ENCODE data around the gene TAX1BP3.

TAX1BP3 gene

DNA sequence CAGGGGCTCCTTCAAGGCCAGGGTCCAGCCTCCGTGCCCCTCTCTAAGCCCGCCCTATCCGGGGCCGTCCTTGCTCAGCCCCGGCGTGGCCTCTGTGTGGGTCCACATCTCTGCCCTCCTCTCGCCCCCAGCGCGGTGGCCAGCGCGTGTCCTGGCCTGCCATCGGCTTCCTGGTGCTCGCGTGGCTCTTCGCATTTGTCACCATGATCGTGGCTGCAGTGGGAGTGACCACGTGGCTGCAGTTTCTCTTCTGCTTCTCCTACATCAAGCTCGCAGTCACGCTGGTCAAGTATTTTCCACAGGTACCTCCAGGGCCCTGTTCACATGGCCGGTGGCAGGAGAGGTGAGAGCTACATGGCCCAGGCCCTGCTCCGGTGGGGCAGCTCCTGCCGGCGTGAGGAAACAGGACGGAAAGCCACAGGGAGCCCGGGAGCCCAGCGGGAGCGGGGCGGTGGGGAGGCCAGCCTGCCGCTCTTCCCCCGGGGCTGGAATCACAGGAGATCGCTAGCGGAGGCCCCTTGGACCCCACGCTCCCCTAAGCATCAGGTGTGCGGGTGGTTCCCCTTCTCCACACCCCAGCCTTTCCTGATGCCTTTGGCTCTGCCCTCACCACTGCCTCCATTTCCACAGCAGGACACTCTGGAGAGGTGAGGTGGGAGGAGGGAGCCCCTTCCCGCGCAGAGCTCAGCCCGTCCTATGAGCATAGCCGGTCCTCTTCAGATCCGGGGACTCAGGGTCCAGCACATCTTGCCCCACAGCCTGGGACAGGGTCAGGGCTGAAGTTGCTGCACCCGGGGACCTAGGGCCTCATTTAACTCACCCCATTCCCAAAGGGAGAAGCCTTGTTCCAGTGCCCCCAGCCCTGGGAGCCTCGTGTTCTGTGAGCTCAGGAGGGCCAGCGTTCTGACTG, 10.2 kb downstream of the TAX1BP3 start:
- DNase-seq: no peak

DNA sequence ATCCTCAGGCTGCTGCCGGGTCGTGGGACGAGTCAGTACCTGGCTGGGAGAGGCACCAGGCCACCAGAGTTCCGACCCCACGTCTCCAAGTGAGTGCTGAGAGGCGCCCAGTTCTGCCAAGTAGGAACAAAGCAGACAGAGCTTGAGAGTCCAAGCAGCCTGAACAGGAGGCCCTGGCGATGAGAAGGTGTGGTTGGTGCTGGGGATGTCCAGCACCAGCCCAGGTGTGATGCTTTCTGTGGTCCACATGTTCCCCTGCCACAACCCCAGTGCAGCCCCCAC, 10.8 kb downstream of the TAX1BP3 start:
- DNase-seq: no peak

DNA sequence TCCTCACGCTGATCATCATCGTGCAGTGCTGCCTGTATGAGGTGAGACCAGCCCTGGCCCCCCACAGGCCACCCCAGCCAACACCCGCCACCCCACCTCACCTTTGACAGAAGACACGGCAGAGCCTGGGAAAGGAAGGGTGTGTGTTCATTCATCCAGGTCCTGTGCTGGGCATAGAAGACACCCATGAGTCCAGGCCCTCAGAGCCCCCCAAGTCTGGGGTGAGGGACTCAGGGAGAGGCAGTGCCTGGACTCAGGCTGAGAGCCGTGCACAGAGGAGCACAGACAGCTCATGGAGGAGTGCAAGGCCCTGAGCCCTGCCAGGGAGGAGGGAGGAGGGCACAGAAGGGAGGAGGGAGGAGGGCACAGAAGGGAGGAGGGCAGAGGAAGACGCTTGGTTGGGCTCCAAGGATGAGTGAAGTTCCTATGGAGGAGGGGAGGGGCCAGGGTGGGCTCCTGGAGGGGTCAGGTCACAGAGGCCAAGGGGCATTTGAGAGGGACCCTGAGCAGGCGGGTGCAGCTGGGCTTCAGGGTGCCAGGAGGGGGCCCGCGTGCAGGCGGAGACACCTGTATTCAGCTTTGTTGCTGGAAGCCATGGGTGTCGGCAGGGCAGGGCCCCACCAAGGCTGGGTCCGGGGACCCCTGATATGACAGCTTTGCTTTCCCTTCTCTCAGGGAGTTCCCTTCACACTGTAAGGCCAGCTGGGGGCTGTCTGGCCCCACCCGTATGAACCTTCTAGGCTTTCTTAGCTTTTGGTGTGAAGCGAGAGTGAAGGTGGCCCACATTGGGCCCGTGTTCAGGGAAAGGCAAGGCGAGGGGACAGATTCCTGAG, 11.4 kb downstream of the TAX1BP3 start:
- DNase-seq: no peak

DNA sequence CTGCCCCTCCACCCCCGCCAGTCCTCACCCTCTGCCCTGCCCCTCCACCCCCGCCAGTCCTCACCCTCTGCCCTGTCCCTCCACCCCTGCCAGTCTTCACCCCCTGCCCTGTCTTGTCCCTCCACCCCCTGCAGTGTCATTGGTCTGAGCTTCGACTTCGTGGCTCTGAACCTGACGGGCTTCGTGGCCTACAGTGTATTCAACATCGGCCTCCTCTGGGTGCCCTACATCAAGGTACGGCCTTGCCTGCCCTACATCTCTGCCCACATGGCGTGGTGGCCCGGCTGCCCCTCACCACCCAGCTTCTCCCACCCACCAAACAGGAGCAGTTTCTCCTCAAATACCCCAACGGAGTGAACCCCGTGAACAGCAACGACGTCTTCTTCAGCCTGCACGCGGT, 12.0 kb downstream of the TAX1BP3 start:
- no peak for DNase-seq

DNA sequence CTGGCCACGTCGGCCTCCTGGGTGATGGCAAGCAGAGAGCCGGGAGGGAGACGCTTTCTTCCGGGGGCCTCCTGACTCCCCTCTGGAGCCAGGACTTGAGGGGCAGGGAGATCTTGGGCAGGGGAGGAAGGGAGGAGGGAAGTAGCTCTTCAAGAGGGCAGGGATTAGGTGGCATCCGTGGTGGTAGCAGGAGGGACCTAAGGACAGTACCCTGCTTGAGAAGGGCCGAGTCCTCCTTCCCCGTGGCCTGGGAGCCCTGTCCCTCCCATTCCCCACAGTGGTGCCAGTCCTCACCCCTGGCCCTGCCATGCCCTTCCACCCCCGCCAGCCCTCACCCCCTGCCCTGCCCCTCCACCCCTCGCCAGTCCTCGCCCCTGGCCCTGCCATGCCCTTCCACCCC, 12.6 kb downstream of the TAX1BP3 start:
- DNase-seq: no peak

DNA sequence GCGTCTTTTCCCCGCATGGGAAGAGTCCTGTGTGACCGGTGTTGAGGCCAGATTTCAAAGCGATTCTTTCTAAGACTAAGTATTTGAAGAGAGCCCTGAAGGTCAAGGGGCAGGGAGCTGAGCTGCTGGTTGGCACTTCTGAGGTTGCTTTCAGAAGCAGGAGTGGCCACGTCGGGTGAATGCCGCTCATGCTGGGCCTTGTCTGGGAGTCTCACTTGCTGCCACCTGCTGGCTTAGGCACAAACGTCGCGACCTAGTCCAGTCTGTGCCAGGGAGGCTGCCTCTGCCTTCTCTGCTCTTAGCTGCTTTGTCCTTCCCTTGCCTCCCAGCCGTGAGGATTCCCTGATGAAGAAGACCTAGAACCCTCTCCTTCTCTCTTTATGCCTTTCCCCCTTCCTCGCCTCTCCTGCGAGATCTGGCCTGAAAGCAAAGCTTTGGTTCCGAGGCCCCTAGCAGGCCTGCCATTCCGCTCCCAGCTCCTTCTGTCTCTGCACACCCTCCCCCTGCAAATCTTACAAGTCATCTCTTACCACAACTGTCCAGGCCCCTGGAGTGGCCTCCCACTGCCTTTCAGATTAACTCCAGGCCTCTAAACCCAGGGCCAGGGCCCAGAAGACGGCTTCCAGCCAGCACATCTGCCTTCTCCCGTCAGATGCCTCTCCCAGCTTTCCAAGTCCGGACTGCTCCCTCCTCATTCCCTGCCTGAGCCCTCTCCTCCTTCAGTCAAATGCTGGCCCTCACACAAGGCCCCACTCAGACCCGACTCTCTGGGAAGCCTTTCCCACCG, 20.4 kb downstream of the TAX1BP3 start:
- DNase-seq: peak; percentile 23

DNA sequence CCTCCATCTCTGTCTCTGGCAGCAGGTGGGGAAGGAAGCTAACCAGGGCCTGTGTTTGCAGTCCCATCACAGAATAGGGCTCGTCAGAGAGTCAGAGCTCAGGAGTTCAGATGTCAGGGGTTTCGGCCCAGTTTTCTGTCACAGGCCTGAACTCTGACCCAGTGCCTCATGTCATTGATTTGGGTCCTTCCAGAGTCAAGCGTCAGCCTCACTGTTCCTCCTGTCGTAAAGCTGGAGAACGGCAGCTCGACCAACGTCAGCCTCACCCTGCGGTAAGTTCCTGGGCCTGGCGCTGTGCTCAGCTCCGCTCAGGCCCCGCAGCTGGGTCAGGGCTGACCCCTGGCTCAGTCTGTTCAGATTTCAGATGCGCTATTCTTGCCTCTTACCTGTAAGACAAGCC, 21.1 kb downstream of the TAX1BP3 start:
- DNase-seq: no peak

DNA sequence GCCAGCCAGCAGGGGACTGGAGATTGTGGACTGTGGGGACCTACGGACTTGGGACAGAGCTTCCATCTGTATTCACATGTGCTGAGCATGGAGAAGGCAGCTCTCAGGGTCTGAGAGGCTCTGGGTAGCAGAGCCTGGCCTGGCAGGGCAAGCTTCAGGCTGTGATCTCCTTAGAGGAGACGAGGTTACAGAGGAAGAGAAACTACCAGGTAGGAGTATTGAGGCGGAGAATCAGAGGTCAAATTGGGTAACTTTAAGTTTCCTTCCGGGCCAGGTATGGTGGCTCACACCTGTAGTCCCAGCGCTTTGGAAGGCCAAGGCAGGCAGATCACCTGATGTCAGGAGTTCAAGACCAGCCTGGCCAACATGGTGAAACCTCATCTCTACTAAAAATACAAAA, 23.1 kb downstream of the TAX1BP3 start:
- DNase-seq: no peak

DNA sequence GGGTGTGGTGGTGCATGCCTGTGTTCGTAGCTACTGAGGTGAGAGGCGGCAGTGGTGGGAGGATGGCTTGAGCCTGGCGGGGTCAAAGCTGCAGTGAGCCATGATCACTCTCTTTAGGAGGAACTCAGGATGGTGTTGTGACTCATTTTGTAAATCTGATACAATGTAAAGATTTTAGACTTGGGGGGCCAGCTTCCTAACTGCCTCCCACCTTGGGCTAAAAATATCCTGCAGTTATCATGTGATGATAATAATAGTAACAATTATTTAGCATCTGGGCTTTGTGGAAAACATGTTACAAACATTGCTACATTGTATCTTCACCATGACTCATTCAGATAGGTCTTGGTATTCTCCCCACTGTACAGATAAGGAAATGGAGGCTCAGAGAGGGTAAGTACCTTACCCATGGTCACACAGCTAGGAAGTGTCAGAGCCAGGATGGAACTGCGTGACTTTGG, 24.5 kb downstream of the TAX1BP3 start:
- DNase-seq: no peak

DNA sequence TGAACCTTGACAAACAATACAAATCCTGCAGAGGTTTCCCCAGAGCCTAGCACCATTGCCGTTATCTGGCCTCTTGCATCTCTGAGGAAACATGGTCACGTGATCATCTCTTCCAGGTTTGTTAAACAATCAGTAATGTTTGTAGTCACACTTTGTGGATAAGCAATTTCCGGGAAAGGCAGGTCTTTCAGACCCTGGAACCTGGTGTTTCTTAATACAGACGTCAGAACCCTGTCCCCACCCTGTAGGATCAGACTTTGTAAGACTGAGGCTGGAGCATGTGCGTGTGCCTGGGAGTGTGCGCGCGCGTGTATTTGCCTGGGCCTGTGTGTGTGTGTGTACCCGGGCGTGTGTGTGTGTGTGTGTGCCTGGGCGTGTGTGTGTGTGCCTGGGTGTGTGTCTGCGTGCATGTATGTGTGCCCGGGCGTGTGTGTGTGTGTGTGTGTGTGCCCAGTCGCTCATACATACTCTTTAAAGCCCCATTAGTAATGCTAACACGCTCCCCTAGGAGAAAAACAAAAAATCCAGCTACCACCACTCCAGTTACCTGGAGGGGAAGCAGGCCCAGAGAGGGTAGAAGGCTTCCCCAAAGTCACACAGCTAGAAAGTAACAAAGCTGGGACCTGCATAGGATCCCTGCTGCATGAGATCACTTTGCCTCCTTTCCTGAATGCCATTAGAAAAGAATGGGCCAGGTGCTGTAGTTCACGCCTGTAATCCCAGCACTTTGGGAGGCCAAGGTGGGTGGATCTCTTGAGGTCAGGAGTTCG, 26.5 kb downstream of the TAX1BP3 start:
- no peak for DNase-seq

DNA sequence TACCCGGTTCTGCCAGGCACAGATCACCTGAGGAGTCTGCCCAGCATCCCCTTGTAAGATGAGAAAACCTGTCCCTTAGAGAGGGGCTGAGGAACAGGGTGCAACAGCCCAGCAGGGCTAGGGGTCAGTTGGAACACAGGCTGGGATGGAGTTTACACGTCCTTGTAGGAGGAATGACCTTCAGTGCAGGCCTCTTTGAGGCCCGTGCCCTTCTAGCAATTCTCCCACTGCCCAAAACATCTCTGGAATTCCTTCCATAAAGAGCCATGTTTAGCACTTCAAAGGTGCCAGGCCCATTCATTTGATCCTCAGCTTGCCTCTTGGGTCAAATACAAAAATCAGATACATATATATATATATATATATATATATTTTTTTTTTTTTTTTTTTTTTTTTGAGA, 27.4 kb downstream of the TAX1BP3 start:
- DNase-seq: no peak

DNA sequence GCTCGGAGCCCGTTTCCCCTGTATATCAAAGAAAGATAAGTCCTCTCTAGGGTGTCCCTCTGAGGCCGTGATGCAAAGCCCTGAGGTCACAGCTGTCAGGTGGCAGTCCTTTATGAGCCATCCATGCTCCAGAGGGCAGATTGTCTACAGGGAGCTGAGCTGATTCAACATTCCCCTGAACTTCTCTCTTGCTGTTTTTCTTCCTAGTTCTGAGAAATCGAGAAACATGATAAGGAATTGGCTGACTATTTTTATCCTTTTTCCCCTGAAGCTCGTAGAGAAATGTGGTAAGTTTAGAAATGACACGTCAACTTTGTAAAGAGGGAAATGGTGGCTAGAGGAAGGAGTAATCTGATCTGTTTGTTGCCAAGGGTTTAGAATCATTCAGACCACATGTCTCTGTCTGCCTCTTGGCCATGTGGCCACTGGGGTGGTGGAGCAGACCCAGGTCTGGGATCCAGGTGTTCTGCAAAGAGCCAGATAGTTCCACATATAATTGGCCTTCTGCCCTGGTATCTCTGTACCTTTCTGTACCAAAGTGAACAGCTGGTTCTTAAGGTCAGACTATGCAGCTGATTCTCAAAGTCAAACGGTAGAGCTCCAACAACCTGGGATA, 28.3 kb downstream of the TAX1BP3 start:
- DNase-seq: no peak

DNA sequence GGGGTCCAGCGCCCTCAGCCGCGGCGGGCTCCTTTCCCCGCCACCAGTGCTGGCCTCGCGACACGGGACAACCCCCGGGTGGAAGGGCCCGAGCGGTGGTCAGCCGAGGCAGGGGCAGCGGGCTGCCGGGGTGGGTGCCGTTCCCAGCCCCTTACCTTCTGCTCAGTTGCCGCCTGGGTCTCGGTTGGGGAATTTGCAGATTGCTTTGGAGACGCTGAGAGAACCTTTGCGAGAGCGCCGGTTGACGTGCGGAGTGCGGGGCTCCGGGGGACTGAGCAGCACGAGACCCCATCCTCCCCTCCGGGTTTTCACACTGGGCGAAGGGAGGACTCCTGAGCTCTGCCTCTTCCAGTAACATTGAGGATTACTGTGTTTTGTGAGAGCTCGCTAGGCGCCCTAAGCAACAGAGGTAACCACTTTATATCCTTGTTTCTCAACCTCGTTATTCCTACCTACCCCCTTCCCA, 31.4 kb downstream of the TAX1BP3 start:
- no peak for DNase-seq

DNA sequence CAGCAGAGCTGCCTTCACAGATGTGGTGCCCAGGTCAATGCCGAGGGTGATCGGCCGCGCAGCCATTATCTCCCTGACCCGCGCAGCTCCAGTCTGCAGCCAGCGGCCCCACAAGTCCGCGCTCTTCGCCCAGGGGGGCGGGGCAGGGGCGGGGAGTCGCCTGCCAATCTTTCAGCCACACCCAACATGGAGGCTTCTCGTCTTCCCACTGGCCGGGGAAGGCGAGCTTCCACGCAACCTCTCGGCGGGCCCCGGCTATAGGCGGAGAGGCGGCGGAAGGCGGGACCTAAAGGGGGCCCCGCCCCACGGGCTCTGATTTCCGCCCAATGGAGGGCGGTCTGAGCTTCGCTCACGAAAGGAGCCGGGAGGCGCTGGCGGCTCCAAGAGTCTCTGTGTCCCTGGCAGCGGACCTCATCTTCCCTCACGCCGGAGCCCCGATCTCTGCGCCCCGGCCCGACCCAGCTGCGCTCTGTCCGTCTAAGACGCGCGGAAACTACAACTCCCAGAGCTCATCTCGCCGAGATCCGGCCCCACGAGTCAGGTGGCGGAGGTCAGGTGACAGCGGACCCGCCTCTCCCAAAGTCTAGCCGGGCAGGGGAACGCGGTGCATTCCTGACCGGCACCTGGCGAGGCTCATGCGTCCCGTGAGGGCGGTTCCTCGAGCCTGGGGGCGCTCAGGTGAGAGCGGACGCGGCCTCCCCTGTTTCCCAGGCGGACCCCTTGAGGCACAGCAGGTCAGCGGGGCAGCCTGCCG, 32.0 kb downstream of the TAX1BP3 start, which contains the start of the genes CTNS and SHPK:
TSS of gene CTNS (plus strand) at position 607 of the 754 bp plus-strand sequence. CDS start 3,447 bp downstream, outside the sequence.
TSS of gene SHPK (minus strand) at position 97 of the 754 bp plus-strand sequence. CDS start at position 66, 31 bp downstream.
- DNase-seq: peak; percentile 96

DNA sequence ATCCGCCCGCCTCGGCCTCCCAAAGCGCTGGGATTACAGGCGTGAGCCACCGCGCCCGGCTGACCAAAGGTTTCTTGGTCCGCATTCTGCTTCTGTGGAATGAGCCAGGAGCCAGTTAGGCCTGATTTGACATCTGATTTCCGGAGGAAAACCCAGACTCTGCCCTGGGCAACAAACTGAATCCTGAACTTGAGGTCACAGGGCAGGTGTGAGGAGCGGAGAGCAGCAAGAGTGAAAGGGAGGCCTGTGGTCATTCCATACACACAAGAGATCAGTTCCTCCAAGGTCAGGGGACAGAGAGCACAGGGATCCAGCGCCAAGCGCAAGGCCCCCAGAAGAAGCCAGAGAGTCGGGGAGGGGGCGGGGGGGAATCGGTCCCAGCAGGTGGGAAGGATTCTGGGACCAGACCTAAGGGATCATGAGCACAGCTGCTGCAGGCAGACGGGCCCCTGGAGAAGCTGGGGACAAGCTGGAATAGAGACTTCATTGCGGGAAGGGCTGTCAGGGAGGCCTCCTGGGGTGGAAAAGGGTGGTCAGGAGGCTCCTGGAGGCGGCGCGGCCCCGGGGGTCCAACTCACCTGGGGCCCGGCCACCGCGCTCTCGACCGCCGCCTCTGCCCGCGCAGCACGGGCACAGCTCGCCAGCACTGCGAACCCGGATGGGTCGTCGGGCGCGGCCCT, 32.8 kb downstream of the TAX1BP3 start:
- no peak for DNase-seq

DNA sequence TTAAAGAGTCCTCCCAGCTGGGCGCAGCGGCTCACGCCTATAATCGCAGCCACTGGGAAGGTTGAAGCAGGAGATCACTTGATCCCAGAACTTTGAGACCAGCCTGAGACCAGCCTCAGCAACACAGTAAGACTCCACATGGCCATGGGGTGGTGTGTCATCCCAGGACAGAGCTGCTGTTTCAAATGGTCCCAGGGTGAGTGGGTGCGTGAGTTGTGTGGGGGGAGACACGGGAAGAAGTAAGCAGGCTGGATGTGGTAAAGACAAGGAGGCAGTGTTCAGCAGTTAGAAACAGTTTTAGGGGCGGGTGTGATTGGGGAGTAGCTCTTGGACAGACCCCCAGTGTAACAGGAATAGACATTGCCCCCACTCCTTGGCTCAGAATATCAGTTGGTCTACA, 36.1 kb downstream of the TAX1BP3 start:
- DNase-seq: no peak

DNA sequence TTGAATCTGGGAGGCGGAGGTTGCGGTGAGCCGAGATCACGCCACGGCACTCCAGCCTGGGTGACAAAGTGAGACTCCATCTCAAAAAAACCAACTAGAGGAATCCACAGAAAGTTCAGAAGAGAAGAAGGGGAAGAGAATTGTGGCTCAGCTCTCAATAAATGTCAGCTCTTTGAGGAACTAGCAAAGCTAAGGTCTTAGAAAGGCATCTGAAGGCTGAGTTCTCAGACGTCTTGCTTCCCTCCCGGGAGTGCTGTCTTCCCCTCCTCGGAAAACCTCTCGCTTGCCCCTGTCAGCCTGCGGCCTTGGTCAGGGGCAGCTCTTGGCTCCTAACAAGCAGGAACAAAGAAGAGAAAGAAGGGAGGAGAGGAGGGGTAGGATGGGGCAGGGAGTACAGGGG, 37.6 kb downstream of the TAX1BP3 start:
- DNase-seq: no peak

DNA sequence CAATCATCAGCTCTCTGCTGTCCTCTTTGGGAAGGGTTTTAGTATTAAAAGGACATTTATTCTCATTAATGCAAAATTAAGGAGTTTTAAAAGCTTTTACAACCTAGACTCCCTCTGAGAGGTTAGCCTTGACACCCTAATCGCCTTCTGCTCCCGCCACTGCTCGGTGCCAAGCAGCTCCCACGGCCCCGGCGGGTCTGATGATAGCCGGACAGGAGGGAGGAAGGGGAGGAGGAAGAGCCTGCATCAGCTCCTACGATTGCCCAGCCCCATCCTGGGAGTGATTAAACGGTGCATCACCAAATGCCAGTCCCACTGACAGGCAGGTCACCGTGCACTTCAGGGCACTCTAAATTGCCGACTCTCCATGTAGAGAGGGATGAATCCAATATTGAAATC, 40.6 kb downstream of the TAX1BP3 start:
- no peak for DNase-seq

DNA sequence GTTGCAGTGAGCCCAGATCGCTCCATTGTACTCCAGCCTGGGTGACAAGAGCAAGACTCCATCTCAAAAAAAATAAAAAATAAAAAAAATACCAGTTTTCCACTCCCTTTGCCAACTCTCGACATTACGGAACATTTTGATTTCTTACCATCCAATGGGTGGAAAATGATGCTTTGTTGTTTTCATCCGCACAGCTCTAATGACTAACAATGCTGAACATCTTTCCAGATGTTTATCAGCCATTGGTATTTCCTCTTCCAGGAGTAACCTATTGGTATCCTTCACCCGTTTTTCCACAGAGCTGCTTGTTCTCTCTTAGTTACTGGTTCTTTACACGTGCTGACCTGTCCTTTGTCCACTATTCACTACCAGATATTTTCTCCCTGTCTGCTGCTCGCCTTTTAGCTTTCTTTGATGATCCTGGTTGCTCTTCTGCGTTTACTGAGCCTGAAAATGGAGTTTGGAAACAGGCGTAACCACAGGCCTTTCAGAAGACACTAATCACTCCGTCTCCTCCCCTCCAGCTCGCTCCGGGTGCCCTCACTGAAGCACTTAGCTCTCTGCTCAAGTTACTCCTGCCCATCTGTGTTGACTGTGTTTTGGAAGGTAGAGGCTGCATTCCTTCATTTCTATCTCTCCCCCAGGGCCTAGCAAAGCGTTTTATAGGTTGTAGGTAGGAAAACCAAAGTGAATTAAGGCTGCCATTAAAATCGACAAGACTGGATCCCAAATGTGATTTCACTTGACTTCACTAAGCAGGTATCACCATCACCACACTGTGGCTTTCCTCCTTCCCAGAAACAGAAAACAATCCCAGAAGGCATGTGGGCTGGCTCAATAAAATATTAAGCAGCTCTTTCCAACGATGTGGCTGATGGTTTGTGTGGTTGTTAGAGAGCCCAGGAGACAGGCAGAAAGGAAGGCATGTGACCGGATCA, 41.3 kb downstream of the TAX1BP3 start:
- DNase-seq: no peak
